ENCODE measurements around the gene CCDC57. TPM values are rescaled to one million over a fixed set of nuclear protein-coding genes. Genes with fewer than 3 reads are reported as not detected.

The CCDC57 gene
- total and polyA plus RNA-seq, 4 donors: 5.4 to 19.1 (median 11.7) TPM

- Histone ChIP-seq H3K36me3 (ENCODE audit: control insufficient read depth in 4 of 4, insufficient read depth in 3 of 4, low read depth in 1 of 4, low read length in 3 of 4) (no peaks in the 10 kb centered on the region), H3K4me3 (ENCODE audit: low read depth in 1 of 3, low read length in 3 of 3) (peak overlapping the region in 1 of 3 donors; percentile 57), H3K4me1 (ENCODE audit: control insufficient read depth in 4 of 4, insufficient read depth in 4 of 4, low read length in 3 of 4) (peaks cover 3 to 20% (median 12%) of the 10 kb centered on the region in 4 donors), H3K9ac (ENCODE audit: low read depth in 1 of 2, low read length in 2 of 2) (no peak overlapping the region), H3K9me3 (ENCODE audit: control insufficient read depth in 4 of 4, low read length in 3 of 4) (no peaks in the 10 kb centered on the region), H3K27ac (ENCODE audit: low read depth in 1 of 2, low read length in 2 of 2) (peak overlapping the region; percentile 79 to 86), H3K27me3 (ENCODE audit: control insufficient read depth in 4 of 4, insufficient read depth in 4 of 4, low read length in 3 of 4) (no peaks in the 10 kb centered on the region)
- 75% methylated on average over 18 of the region's 18 CpGs for WGBS
- TF ChIP-seq EGR1 (IDR thresholded peaks at IDR 0.05; ENCODE audit: low read depth in 2 of 2) (no peak), RXRA (IDR thresholded peaks at IDR 0.05) (no peak), SP1 (IDR thresholded peaks at IDR 0.05) (no peak), NR2F2 (IDR thresholded peaks at IDR 0.05) (no peak)
- no peak for DNase-seq (ENCODE audit: low spot score)
Observed at GRCh38 chr17:82227629-82228277, 15.1 kb upstream of the CCDC57 start.

GRCh38 chr17:82226809-82227628, 14.4 kb upstream of the CCDC57 start:
- peaks cover 3 to 18% (median 10%) of the 10 kb centered on the region in 4 donors for H3K4me1 ChIP-seq (ENCODE audit: control insufficient read depth in 4 of 4, insufficient read depth in 4 of 4, low read length in 3 of 4)
- H3K4me3 ChIP-seq (ENCODE audit: low read depth in 1 of 3, low read length in 3 of 3): no peak overlapping the region

More at GRCh38 chr17:82226809-82227628, 14.4 kb upstream of the CCDC57 start:
- Histone ChIP-seq H3K9me3 (ENCODE audit: control insufficient read depth in 4 of 4, low read length in 3 of 4) (no peaks in the 10 kb centered on the region), H3K9ac (ENCODE audit: low read depth in 1 of 2, low read length in 2 of 2) (no peak overlapping the region), H3K27me3 (ENCODE audit: control insufficient read depth in 4 of 4, insufficient read depth in 4 of 4, low read length in 3 of 4) (no peaks in the 10 kb centered on the region), H3K27ac (ENCODE audit: low read depth in 1 of 2, low read length in 2 of 2) (no peak overlapping the region), H3K36me3 (ENCODE audit: control insufficient read depth in 4 of 4, insufficient read depth in 3 of 4, low read depth in 1 of 4, low read length in 3 of 4) (no peaks in the 10 kb centered on the region)
- no peak for DNase-seq (ENCODE audit: low spot score)
- TF ChIP-seq, protein P1, sequence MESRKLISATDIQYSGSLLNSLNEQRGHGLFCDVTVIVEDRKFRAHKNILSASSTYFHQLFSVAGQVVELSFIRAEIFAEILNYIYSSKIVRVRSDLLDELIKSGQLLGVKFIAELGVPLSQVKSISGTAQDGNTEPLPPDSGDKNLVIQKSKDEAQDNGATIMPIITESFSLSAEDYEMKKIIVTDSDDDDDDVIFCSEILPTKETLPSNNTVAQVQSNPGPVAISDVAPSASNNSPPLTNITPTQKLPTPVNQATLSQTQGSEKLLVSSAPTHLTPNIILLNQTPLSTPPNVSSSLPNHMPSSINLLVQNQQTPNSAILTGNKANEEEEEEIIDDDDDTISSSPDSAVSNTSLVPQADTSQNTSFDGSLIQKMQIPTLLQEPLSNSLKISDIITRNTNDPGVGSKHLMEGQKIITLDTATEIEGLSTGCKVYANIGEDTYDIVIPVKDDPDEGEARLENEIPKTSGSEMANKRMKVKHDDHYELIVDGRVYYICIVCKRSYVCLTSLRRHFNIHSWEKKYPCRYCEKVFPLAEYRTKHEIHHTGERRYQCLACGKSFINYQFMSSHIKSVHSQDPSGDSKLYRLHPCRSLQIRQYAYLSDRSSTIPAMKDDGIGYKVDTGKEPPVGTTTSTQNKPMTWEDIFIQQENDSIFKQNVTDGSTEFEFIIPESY (IDR thresholded peaks at IDR 0.05): no peak
- no peak for TF ChIP-seq REST (IDR thresholded peaks at IDR 0.05)
- TF ChIP-seq RAD21 (IDR thresholded peaks at IDR 0.05): no peak
- no peak for TF ChIP-seq NR2F2 (IDR thresholded peaks at IDR 0.05)
- no peak for TF ChIP-seq JUND (IDR thresholded peaks at IDR 0.05)
- no peak for TF ChIP-seq HNF4A (conservative IDR thresholded peaks at IDR 0.05)
- no peak for TF ChIP-seq YY1 (IDR thresholded peaks at IDR 0.05)
- TF ChIP-seq, protein P2, sequence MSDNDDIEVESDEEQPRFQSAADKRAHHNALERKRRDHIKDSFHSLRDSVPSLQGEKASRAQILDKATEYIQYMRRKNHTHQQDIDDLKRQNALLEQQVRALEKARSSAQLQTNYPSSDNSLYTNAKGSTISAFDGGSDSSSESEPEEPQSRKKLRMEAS (IDR thresholded peaks at IDR 0.05): no peak
- TF ChIP-seq CTCF (IDR thresholded peaks at IDR 0.05; ENCODE audit: low read depth, low read length, missing input control): no peak
- 92% methylated on average over 16 of the region's 16 CpGs for WGBS

All from liver (tissue), 9 donors.